Measurements from ENCODE around the gene OBSCN. TPM values are rescaled to one million over a fixed set of nuclear protein-coding genes. Genes with fewer than 3 reads are reported as not detected.

The OBSCN gene
- total RNA-seq, 1 donor: 13.0 TPM

- TF ChIP-seq CTCF (IDR thresholded peaks at IDR 0.05; ENCODE audit: insufficient read depth, low read depth, low read length): no peak
- DNase-seq (ENCODE audit: low read depth): no peak
- H3K4me3 ChIP-seq (ENCODE audit: low read depth, low read length): no peak overlapping the region
Observed at GRCh38 chr1:228339766-228340685, 132.2 kb downstream of the OBSCN start.

- no peak for TF ChIP-seq CTCF (IDR thresholded peaks at IDR 0.05; ENCODE audit: insufficient read depth, low read depth, low read length)
- H3K4me3 ChIP-seq (ENCODE audit: low read depth, low read length): no peak overlapping the region
- DNase-seq (ENCODE audit: low read depth): no peak
Observed at GRCh38 chr1:228340686-228341449, 133.0 kb downstream of the OBSCN start.

- H3K4me3 ChIP-seq (ENCODE audit: low read depth, low read length): no peak overlapping the region
- DNase-seq (ENCODE audit: low read depth): no peak
- TF ChIP-seq CTCF (IDR thresholded peaks at IDR 0.05; ENCODE audit: insufficient read depth, low read depth, low read length): no peak
Observed at GRCh38 chr1:228341450-228341813, 133.6 kb downstream of the OBSCN start.

- no peak for TF ChIP-seq CTCF (IDR thresholded peaks at IDR 0.05; ENCODE audit: insufficient read depth, low read depth, low read length)
- H3K4me3 ChIP-seq (ENCODE audit: low read depth, low read length): no peak overlapping the region
- no peak for DNase-seq (ENCODE audit: low read depth)
Observed at GRCh38 chr1:228341814-228342626, 134.2 kb downstream of the OBSCN start.

GRCh38 chr1:228342627-228343190 is 134.9 kb downstream of the OBSCN start:
- no peak for DNase-seq (ENCODE audit: low read depth)
- H3K4me3 ChIP-seq (ENCODE audit: low read depth, low read length): no peak overlapping the region
- TF ChIP-seq CTCF (IDR thresholded peaks at IDR 0.05; ENCODE audit: insufficient read depth, low read depth, low read length): no peak

- H3K4me3 ChIP-seq (ENCODE audit: low read depth, low read length): no peak overlapping the region
- TF ChIP-seq CTCF (IDR thresholded peaks at IDR 0.05; ENCODE audit: insufficient read depth, low read depth, low read length): no peak
- DNase-seq (ENCODE audit: low read depth): no peak
Observed at GRCh38 chr1:228343191-228343661, 135.4 kb downstream of the OBSCN start.
